T-cell (primary cell): Measurements from ENCODE around the gene NMT2. TPM values are rescaled to one million over a fixed set of nuclear protein-coding genes. Genes with fewer than 3 reads are reported as not detected.
"Not testable (repeated sequence)": the region's sequence is repeated elsewhere in the genome, so short reads cannot be mapped to it uniquely, and the experiment has no call there.

Experiments
- ATAC-seq, 4 experiments: fragments of 200-7000 bp in 3 of 4; fragments of 150-1000 bp in 1 of 4; cut with Tn5 transposase; replicated peaks in 1 of 4; 1 replicate in 3 of 4; 2 replicates in 1 of 4; pipeline ENCODE4 v1.10.0; 2021; ENCODE audit warnings: moderate library complexity in 3 of 4, mild to moderate bottlenecking in 2 of 4, moderate number of reproducible peaks in 1 of 4
- CTCF ChIA-PET, 2 donors: fragments of 300-600 bp; sonication (Branson Sonifier 250); formaldehyde crosslinking; loops; one replicate each; lab custom pipeline; 2022; ENCODE audit warnings: antibody characterized with exemption in 2 of 2; lab: Charles Lee
- POLR2A ChIA-PET, 2 donors: fragments of 300-600 bp; sonication (Branson Sonifier 250); formaldehyde crosslinking; loops; one replicate each; lab custom pipeline; 2022; ENCODE audit warnings: antibody characterized with exemption in 2 of 2; lab: Charles Lee
- DNase-seq, 35 experiments: peaks; one replicate each; pipeline versions ENCODE4 v3.0.0 to v3.0.0-alpha.2; 2013 to 2023
- H3K27ac ChIP-seq: one replicate; pipeline ENCODE4 v1.5.1; 2013; ENCODE audit warnings: low read length
- H3K27me3 ChIP-seq, 2 experiments: replicated peaks in 1 of 2; 1 replicate in 1 of 2; 2 replicates in 1 of 2; pipeline versions ENCODE4 v1.6.1 to v1.7.0; 2013; ENCODE audit warnings: low read length in 1 of 2, mixed read lengths in 1 of 2; ENCODE audit not compliant: control insufficient read depth in 2 of 2, insufficient read depth in 2 of 2; ENCODE audit errors: extremely low read depth in 1 of 2
- H3K36me3 ChIP-seq, 2 donors: 1 replicate in 1 of 2; 2 replicates in 1 of 2; pipeline versions ENCODE4 v1.6.1 to v1.7.0; 2013; ENCODE audit warnings: low read length in 1 of 2; ENCODE audit not compliant: control insufficient read depth in 2 of 2, insufficient read depth in 1 of 2; ENCODE audit errors: extremely low read depth in 1 of 2
- H3K4me1 ChIP-seq, 2 experiments: 1 replicate in 1 of 2; 2 replicates in 1 of 2; pipeline versions ENCODE4 v1.6.1 to v1.7.0; 2013; ENCODE audit warnings: low read length in 2 of 2, mixed read lengths in 1 of 2; ENCODE audit not compliant: insufficient read depth in 2 of 2, control insufficient read depth in 1 of 2; ENCODE audit errors: extremely low read depth in 1 of 2
- H3K4me3 ChIP-seq, 2 donors: 1 replicate in 1 of 2; 2 replicates in 1 of 2; pipeline versions ENCODE4 v1.5.1 to v1.7.0; 2013; ENCODE audit warnings: mild to moderate bottlenecking in 2 of 2, low read length in 1 of 2, moderate library complexity in 1 of 2; ENCODE audit not compliant: control insufficient read depth in 1 of 2; ENCODE audit errors: extremely low read depth in 1 of 2
- H3K9me3 ChIP-seq: 2 replicates; pipeline ENCODE4 v1.7.0; 2013
- H3K27ac Mint-ChIP-seq, 2 donors: one replicate each; pipeline ENCODE4 v1.8.0; 2020 to 2021; ENCODE audit warnings: mild to moderate bottlenecking in 2 of 2, mixed read lengths in 2 of 2
- H3K27me3 Mint-ChIP-seq, 2 donors: one replicate each; pipeline ENCODE4 v1.8.0; 2021 to 2022; ENCODE audit warnings: mixed read lengths in 2 of 2
- H3K36me3 Mint-ChIP-seq: one replicate; pipeline ENCODE4 v1.8.0; 2021; ENCODE audit warnings: mixed read lengths
- H3K4me1 Mint-ChIP-seq, 3 donors: one replicate each; pipeline ENCODE4 v1.8.0; 2020 to 2022; ENCODE audit warnings: mixed read lengths in 3 of 3, mild to moderate bottlenecking in 1 of 3
- H3K4me3 Mint-ChIP-seq, 3 donors: one replicate each; pipeline ENCODE4 v1.8.0; 2020 to 2022; ENCODE audit warnings: mild to moderate bottlenecking in 3 of 3, mixed read lengths in 3 of 3, moderate library complexity in 3 of 3
- H3K9me3 Mint-ChIP-seq, 3 donors: one replicate each; pipeline ENCODE4 v1.8.0; 2020 to 2022; ENCODE audit warnings: mixed read lengths in 3 of 3
- WGBS: methylation state at CpG from one replicate; pipeline ENCODE4 v1.1.5; 2013; ENCODE audit warnings: missing lambda C conversion rate; ENCODE audit not compliant: insufficient coverage; 5-methylcytosine and 5-hydroxymethylcytosine counted together
- total RNA-seq, 35 experiments: library from RNA in 6 of 35; stranded (reverse) in 6 of 35; fragments of 120-200 nt in 1 of 35; gene quantifications; one replicate each; pipeline versions ENCODE4 v1.2.1 to v1.2.4 and lab custom pipeline; 2013 to 2026

Gene NMT2
- total RNA-seq, 5 donors from 2014 or later (not counting 1 experiment from before 2014, with no cell fraction given), result 35.5 to 80.4 (median 40.8) TPM

- H3K9me3 Mint-ChIP-seq, result no peaks in the 10 kb centered on the region
- peaks cover 24 to 42% of the 10 kb centered on the region in 2 experiments for H3K4me1 ChIP-seq
- H3K4me3 ChIP-seq, result peak overlapping the region; percentile 9 to 36
- ChIA-PET CTCF (interaction anchor here in 1 of 2 donors (1.1 to 1.3 kb wide), 2 partner anchors 41 to 68 kb away, joined by 3 to 7 read pairs; partner anchors contain the start of gene NMT2), POLR2A (no interaction called here)
- H3K4me3 Mint-ChIP-seq, result peak overlapping the region; percentile 39 to 63 (median 49)
- H3K4me1 Mint-ChIP-seq, result peaks cover 54 to 63% (median 58%) of the 10 kb centered on the region in 3 donors
- no peaks in the 10 kb centered on the region for H3K27me3 ChIP-seq
- peaks cover 3 to 8% of the 10 kb centered on the region in 2 donors for H3K36me3 ChIP-seq
- H3K27me3 Mint-ChIP-seq, result no peaks in the 10 kb centered on the region
- peak overlapping the region; percentile 75 to 95 for H3K27ac Mint-ChIP-seq
- no peaks in the 10 kb centered on the region for H3K9me3 ChIP-seq
- ATAC-seq, result peak; percentile 51 to 71 (median 68)
- peaks cover 23% of the 10 kb centered on the region for H3K36me3 Mint-ChIP-seq
- 31% methylated on average over 6 of the region's 14 CpGs for WGBS
- DNase-seq, result peak; percentile 44 to 90 (median 73)
- H3K27ac ChIP-seq, result peak overlapping the region; percentile 16
Observed at GRCh38 chr10:15209827-15210509, 41.5 kb upstream of the NMT2 start.

DNA sequence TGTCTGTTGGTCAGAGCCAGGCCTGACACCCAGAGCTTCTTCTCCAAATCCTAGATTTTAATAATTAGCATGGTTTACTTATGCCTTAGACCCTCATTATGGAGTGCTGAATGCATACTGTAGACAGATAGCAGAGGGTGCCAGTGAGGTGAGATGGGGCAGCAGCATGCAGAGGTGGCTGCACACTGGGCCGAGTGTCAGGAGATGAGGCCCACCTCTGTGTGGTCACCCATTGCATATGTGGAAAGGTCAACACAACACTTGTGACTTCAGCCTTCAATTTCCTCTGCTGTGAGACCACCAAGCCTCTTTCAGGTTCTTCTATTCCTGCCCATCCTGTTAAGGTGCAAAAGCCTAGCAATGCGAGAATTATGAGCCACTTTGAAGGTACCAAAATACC lies 39.7 kb upstream of the NMT2 start:
- peaks cover 54 to 70% (median 59%) of the 10 kb centered on the region in 3 donors for H3K4me1 Mint-ChIP-seq
- peaks cover 12% of the 10 kb centered on the region for H3K36me3 Mint-ChIP-seq
- peak overlapping the region; percentile 63 to 85 (median 74) for H3K4me3 Mint-ChIP-seq
- peak overlapping the region; percentile 94 for H3K27ac ChIP-seq
- ChIA-PET CTCF (interaction anchor here (0.5 to 0.6 kb wide), 2 partner anchors 9 to 58 kb away, joined by 3 to 4 read pairs; no protein-coding TSS in a partner anchor), POLR2A (interaction anchor here (0.6 to 0.7 kb wide), 2 partner anchors 72 to 1642 kb away, joined by 3 to 4 read pairs; no protein-coding TSS in a partner anchor)
- no peaks in the 10 kb centered on the region for H3K9me3 Mint-ChIP-seq
- ATAC-seq (peak in 1 of 4 experiments; percentile 18), DNase-seq (peak in 1 of 35 experiments; percentile 23)
- H3K4me3 ChIP-seq, result no peak overlapping the region
- 45% methylated on average over 1 of the region's 2 CpGs for WGBS
- H3K27me3 ChIP-seq, result no peaks in the 10 kb centered on the region
- H3K4me1 ChIP-seq, result peaks cover 24 to 42% of the 10 kb centered on the region in 2 experiments
- H3K27me3 Mint-ChIP-seq, result no peaks in the 10 kb centered on the region
- H3K27ac Mint-ChIP-seq, result peak overlapping the region; percentile 95 to 97
- no peaks in the 10 kb centered on the region for H3K9me3 ChIP-seq
- peaks cover 3 to 4% of the 10 kb centered on the region in 2 donors for H3K36me3 ChIP-seq

- ATAC-seq, H3K9me3 Mint-ChIP-seq, H3K4me3 ChIP-seq, H3K9me3 ChIP-seq, H3K36me3 ChIP-seq, H3K27me3 Mint-ChIP-seq, DNase-seq, H3K27me3 ChIP-seq, H3K36me3 Mint-ChIP-seq: not testable (repeated sequence)
- Mint-ChIP-seq H3K4me1 (peaks cover 54 to 78% (median 64%) of the 10 kb centered on the region in 3 donors), H3K27ac (peak overlapping the region; percentile 95 to 97), H3K4me3 (peak overlapping the region in 1 of 3 donors; percentile 63)
- WGBS, result 80% methylated on average over 1 of the region's 4 CpGs
- CTCF ChIA-PET, result interaction anchor here in 1 of 2 donors (0.5 to 0.6 kb wide), 2 partner anchors 57 to 125 kb away, joined by 4 read pairs; no protein-coding TSS in a partner anchor
- Histone ChIP-seq H3K27ac (peak overlapping the region; percentile 94), H3K4me1 (peaks cover 27 to 42% of the 10 kb centered on the region in 2 experiments)
- POLR2A ChIA-PET, result interaction anchor here in 1 of 2 donors (0.7 kb wide), 1 partner anchor 29 kb away, joined by 3 read pairs; no protein-coding TSS in a partner anchor
Observed at GRCh38 chr10:15207410-15207809, 38.9 kb upstream of the NMT2 start.

GRCh38 chr10:15202639-15203038 lies 34.1 kb upstream of the NMT2 start:
- no peaks in the 10 kb centered on the region for H3K9me3 Mint-ChIP-seq
- ChIA-PET CTCF (no interaction called here), POLR2A (no interaction called here)
- no peaks in the 10 kb centered on the region for H3K27me3 Mint-ChIP-seq
- H3K4me3 Mint-ChIP-seq, result no peak overlapping the region
- H3K4me3 ChIP-seq, result no peak overlapping the region
- H3K27me3 ChIP-seq, result no peaks in the 10 kb centered on the region
- H3K36me3 ChIP-seq, result no peaks in the 10 kb centered on the region
- no peaks in the 10 kb centered on the region for H3K9me3 ChIP-seq
- WGBS, result 86% methylated on average over 2 of the region's 2 CpGs
- DNase-seq, result no peak
- no peak overlapping the region for H3K27ac Mint-ChIP-seq
- H3K36me3 Mint-ChIP-seq, result no peaks in the 10 kb centered on the region
- ATAC-seq, result no peak
- peaks cover 26 to 75% (median 29%) of the 10 kb centered on the region in 3 donors for H3K4me1 Mint-ChIP-seq
- no peak overlapping the region for H3K27ac ChIP-seq
- H3K4me1 ChIP-seq, result peaks cover 9 to 27% of the 10 kb centered on the region in 2 experiments

DNA sequence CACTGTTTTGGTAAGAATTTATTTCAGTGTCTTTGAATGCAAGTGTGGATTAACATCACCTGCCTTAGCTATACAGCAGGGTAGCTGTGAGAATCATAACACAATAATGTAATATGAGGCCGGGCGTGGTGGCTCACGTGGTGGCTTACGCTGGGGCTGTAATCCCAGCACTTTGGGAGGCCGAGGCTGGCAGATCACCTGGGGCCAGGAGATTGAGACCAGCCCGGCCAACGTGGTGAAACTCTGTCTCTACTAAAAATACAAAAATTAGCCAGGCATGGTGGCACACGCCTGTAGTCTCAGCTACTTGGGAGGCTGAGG lies 33.8 kb upstream of the NMT2 start:
- H3K9me3 ChIP-seq, ATAC-seq, POLR2A ChIA-PET, H3K36me3 Mint-ChIP-seq, H3K27me3 ChIP-seq, DNase-seq, H3K27ac ChIP-seq, H3K4me3 ChIP-seq, H3K27me3 Mint-ChIP-seq, H3K9me3 Mint-ChIP-seq, H3K4me3 Mint-ChIP-seq, H3K36me3 ChIP-seq, H3K27ac Mint-ChIP-seq: not testable (repeated sequence)
- CTCF ChIA-PET, result interaction anchor here in 1 of 2 donors (1.2 kb wide), 1 partner anchor 10 kb away, joined by 3 read pairs; no protein-coding TSS in a partner anchor
- peaks cover 28 to 75% (median 29%) of the 10 kb centered on the region in 3 donors for H3K4me1 Mint-ChIP-seq
- 92% methylated on average over 7 of the region's 8 CpGs for WGBS
- H3K4me1 ChIP-seq, result peaks cover 9 to 26% of the 10 kb centered on the region in 2 experiments

DNA sequence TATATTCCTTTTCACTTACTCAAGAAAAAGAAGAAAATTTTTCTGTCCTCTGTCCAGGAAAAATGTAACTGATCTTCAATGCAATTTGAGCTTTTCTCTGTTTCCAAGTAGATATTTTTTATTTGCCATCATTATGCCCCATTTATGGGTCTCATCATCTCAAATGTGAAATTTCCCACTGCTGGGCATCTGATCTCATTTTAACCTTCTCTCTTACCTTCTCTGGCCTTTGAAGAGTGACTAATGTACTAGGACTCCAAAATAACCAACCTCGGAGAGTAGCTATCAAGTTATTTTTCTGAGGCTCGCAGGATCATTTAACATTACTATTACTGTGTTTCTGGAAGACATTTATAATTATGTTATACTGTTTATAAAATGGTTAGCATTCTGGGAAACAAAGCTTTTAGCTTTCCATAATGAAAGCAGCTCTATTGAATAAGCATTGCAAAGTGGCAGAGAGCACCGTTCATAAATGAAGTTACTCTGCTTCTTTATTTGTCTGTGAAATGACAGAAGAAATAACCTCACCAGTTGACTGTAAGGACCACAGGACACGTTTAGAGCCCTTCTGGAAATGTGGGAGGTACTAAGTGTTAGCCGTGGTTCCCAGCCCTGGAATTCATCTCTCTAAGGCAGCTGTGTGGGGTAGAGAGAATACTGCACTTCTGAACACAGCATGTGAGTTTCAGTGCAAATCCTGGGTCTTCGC lies 33.3 kb upstream of the NMT2 start:
- Histone ChIP-seq H3K36me3 (no peaks in the 10 kb centered on the region), H3K9me3 (no peaks in the 10 kb centered on the region), H3K27me3 (no peaks in the 10 kb centered on the region), H3K4me3 (no peak overlapping the region), H3K27ac (no peak overlapping the region), H3K4me1 (peaks cover 13 to 26% of the 10 kb centered on the region in 2 experiments)
- Mint-ChIP-seq H3K4me3 (no peak overlapping the region), H3K27ac (peak overlapping the region in 1 of 2 donors; percentile 22), H3K36me3 (no peaks in the 10 kb centered on the region), H3K27me3 (no peaks in the 10 kb centered on the region), H3K9me3 (no peaks in the 10 kb centered on the region), H3K4me1 (peaks cover 30 to 75% (median 30%) of the 10 kb centered on the region in 3 donors)
- ATAC-seq (no peak), DNase-seq (no peak)
- 91% methylated on average over 4 of the region's 6 CpGs for WGBS
- ChIA-PET CTCF (interaction anchor here in 1 of 2 donors (1.2 kb wide), 1 partner anchor 9 kb away, joined by 3 read pairs; no protein-coding TSS in a partner anchor), POLR2A (interaction anchor here in 1 of 2 donors (0.5 kb wide), 1 partner anchor 39 kb away, joined by 3 read pairs; no protein-coding TSS in a partner anchor)
